ENCODE data around the gene MYDGF. TPM values are rescaled to one million over a fixed set of nuclear protein-coding genes. Genes with fewer than 3 reads are reported as not detected.

MYDGF gene
- total RNA-seq, 1 experiment from 2014 or later = 81.2 TPM

DNA sequence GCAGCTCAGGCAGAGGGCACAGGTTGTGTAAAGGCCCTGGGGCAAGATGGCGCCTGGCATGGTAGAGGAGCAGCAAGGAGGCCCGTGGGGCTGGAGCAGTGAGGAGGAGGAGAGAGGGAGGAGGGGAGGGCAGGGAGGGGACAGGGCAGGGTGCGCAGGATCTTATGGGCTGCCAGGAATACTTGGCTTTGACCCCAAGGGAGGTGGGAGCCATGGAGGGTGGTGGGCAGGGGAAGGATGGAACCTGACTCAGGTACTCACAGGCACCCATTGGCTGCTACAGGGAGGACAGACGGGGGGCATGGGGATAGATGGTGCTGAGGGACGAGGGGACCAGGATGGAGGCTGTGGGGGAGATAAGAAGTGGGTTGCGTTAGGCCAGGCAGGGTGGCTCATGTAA lies 27.5 kb downstream of the MYDGF start:
- Mint-ChIP-seq H3K27me3 (ENCODE audit: unreplicated experiment) (no peaks in the 10 kb centered on the region), H3K4me3 (ENCODE audit: low read depth, unreplicated experiment) (no peak overlapping the region), H3K4me1 (ENCODE audit: low read depth, unreplicated experiment) (peaks cover 8% of the 10 kb centered on the region), H3K9me3 (ENCODE audit: low read depth, unreplicated experiment) (no peaks in the 10 kb centered on the region), H3K27ac (ENCODE audit: unreplicated experiment) (no peak overlapping the region), H3K36me3 (ENCODE audit: insufficient read depth, unreplicated experiment) (peaks cover 19% of the 10 kb centered on the region)
- intact Hi-C loops (cut with micrococcal nuclease; ENCODE audit: unreplicated experiment) = no loop called here
- CTCF ChIA-PET = no interaction called here
- DNase-seq = no peak
- no TSS peak for BruUV-seq (replicated peaks)
- TF ChIP-seq, protein P1, sequence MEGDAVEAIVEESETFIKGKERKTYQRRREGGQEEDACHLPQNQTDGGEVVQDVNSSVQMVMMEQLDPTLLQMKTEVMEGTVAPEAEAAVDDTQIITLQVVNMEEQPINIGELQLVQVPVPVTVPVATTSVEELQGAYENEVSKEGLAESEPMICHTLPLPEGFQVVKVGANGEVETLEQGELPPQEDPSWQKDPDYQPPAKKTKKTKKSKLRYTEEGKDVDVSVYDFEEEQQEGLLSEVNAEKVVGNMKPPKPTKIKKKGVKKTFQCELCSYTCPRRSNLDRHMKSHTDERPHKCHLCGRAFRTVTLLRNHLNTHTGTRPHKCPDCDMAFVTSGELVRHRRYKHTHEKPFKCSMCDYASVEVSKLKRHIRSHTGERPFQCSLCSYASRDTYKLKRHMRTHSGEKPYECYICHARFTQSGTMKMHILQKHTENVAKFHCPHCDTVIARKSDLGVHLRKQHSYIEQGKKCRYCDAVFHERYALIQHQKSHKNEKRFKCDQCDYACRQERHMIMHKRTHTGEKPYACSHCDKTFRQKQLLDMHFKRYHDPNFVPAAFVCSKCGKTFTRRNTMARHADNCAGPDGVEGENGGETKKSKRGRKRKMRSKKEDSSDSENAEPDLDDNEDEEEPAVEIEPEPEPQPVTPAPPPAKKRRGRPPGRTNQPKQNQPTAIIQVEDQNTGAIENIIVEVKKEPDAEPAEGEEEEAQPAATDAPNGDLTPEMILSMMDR (IDR thresholded peaks at IDR 0.05; ENCODE audit: unreplicated experiment) = no peak

DNA sequence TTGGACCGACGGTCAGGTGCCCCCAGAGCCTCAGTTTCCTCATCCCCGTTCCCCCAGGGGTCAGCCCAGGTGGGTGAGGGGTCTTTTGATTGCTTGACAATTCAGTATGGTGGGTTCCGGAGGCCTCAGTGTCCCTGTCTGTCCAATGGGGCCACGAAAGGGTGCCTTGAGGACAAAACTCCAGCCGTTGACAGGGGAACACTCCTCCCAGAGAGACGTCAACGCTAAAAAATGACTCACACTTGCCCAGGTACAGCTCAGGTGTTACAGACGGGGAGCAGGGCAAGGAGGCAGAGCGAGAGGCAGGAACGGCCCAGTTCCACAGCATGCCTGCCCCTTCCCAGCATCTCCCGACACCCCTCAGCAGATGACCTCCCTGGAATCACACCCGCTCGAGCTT lies 29.0 kb downstream of the MYDGF start:
- Mint-ChIP-seq H3K27me3 (ENCODE audit: unreplicated experiment) (no peaks in the 10 kb centered on the region), H3K9me3 (ENCODE audit: low read depth, unreplicated experiment) (no peaks in the 10 kb centered on the region), H3K27ac (ENCODE audit: unreplicated experiment) (no peak overlapping the region), H3K4me1 (ENCODE audit: low read depth, unreplicated experiment) (peaks cover 8% of the 10 kb centered on the region), H3K36me3 (ENCODE audit: insufficient read depth, unreplicated experiment) (peaks cover 19% of the 10 kb centered on the region), H3K4me3 (ENCODE audit: low read depth, unreplicated experiment) (no peak overlapping the region)
- DNase-seq = no peak
- BruUV-seq (replicated peaks) = no TSS peak
- intact Hi-C loops (cut with micrococcal nuclease; ENCODE audit: unreplicated experiment) = no loop called here
- CTCF ChIA-PET = no interaction called here
- TF ChIP-seq, protein P1 (IDR thresholded peaks at IDR 0.05; ENCODE audit: unreplicated experiment) = no peak

DNA sequence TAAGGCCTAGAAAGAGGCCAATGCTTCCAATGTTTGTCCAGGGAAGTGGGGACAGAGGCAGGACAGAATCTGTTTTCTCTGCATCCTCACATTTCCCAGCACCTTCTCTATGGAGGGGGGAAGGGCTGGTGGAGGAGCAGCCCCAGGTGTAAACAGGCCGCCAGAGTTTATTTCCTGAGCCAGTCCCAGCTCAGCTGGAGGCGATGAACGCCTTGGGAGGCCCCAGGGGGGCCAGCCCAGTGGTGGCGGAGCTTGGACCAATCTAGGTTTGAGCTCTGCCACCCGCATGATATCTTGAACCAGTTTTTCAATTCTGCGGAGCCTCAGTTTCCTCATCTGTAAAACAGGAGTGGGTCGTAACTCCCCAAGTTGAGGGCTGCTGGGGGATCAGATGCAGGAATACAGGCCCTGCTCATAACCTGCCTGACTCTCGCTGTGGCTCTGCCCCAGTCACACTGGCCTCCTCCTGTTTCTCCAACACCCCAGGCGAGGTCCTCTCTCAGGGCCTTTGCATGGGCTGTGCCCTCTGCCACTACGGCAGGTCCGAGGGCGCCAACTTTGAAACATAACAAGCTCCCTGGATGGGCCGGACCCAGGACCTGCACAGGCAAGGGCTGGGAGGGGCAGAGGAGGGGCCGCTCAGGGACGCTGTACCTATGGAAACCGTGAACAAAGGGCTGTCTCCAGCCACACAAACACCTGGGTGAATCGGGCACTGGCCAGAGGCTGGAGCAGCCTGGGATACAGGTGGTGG lies 29.7 kb downstream of the MYDGF start:
- no peak for DNase-seq
- Mint-ChIP-seq H3K27me3 (ENCODE audit: unreplicated experiment) (no peaks in the 10 kb centered on the region), H3K27ac (ENCODE audit: unreplicated experiment) (no peak overlapping the region), H3K4me3 (ENCODE audit: low read depth, unreplicated experiment) (peak overlapping the region; percentile 79), H3K4me1 (ENCODE audit: low read depth, unreplicated experiment) (peaks cover 8% of the 10 kb centered on the region), H3K9me3 (ENCODE audit: low read depth, unreplicated experiment) (no peaks in the 10 kb centered on the region), H3K36me3 (ENCODE audit: insufficient read depth, unreplicated experiment) (peaks cover 19% of the 10 kb centered on the region)
- TF ChIP-seq, protein P1 (IDR thresholded peaks at IDR 0.05; ENCODE audit: unreplicated experiment) = no peak
- no TSS peak for BruUV-seq (replicated peaks)
- intact Hi-C loops (cut with micrococcal nuclease; ENCODE audit: unreplicated experiment) = no loop called here
- CTCF ChIA-PET = no interaction called here

DNA sequence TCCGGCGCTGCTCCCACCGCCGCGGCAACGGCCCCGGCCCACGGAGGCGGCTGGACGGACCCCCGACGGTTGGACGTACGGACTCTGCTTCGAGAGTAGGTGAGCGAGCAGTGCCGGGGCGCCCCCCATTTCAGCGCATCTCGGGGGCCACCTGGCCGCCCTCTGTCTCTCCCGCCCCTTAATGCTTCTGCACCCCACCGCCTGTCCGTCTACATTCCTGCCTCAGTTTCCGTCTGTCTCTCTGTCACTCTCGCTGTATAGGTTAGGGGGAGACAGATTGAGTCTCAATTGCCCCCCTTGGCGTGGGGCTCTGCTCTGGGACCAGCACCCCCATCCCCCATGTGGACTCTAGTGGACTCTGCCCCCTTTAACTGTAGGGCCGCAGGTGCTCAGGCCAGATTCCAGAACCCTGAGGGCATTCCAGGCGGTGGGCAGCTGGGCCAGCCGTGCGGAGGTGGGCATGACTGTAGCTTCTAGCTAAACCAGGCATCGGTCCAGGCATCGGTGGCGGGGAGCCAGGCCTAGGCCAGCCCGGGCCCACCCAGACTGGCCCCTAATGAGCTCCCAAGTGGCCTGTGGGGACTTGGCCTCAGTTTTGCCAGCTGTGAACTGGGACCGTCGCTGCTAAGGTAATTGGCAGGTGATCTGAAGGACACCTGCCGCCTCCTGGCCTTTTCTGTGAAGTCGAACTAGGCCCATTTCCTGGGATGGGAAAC lies 30.5 kb downstream of the MYDGF start:
- no peak for DNase-seq
- peaks cover 19% of the 10 kb centered on the region for H3K36me3 Mint-ChIP-seq (ENCODE audit: insufficient read depth, unreplicated experiment)
- peaks cover 8% of the 10 kb centered on the region for H3K4me1 Mint-ChIP-seq (ENCODE audit: low read depth, unreplicated experiment)
- CTCF ChIA-PET = no interaction called here
- intact Hi-C loops (cut with micrococcal nuclease; ENCODE audit: unreplicated experiment) = no loop called here
- peak overlapping the region; percentile 28 for H3K27ac Mint-ChIP-seq (ENCODE audit: unreplicated experiment)
- H3K9me3 Mint-ChIP-seq (ENCODE audit: low read depth, unreplicated experiment) = no peaks in the 10 kb centered on the region
- H3K4me3 Mint-ChIP-seq (ENCODE audit: low read depth, unreplicated experiment) = peak overlapping the region; percentile 79
- no TSS peak for BruUV-seq (replicated peaks)
- no peaks in the 10 kb centered on the region for H3K27me3 Mint-ChIP-seq (ENCODE audit: unreplicated experiment)
- TF ChIP-seq, protein P1 (IDR thresholded peaks at IDR 0.05; ENCODE audit: unreplicated experiment) = no peak
